ENCODE results near the gene GRHL1. TPM values are rescaled to one million over a fixed set of nuclear protein-coding genes. Genes with fewer than 3 reads are reported as not detected.
"Not testable (repeated sequence)": the region's sequence is repeated elsewhere in the genome, so short reads cannot be mapped to it uniquely, and the experiment has no call there.

GRHL1 gene
- total and polyA plus RNA-seq, 12 donors, result 0.57 to 2.6 (median 1.2) TPM; not detected in 1

DNA sequence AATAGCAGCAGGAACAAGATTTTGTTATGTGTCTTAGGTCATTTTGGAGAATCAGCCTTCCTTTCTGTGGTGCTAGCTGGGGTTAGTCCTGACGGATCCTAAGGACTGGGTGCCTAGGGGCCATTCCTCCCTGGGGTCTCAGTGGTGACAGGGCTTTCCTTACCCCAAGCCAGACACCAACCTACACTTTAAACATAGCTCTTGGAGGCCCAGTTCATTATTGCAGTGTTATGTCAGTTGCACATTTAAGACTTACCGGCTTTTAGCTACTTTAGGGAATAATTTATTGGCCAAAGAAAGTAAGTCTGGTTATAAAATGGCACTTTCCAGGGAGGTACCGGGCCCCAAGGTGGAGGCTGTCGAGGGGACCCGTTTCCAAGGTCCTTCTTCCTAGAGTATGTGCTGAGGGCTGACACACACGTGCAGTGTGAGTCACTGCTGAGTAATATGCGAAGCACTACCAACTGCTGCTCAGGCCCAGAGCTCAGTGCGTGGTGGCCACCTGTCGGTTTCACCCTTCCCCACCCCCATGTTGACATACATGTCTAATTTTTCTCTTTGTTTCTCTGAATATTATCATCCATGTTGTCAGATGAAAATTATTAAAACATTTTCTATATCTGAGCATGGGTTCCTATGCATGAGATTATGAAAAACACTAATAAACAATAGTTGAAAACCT is 37.0 kb upstream of the GRHL1 start:
- Histone ChIP-seq H3K9me3 (replicated peaks in 1 of 3) (no peaks in the 10 kb centered on the region), H3K4me3 (no peak overlapping the region), H3K4me1 (replicated peaks in 1 of 2) (no peaks in the 10 kb centered on the region), H3K36me3 (replicated peaks in 1 of 2) (no peaks in the 10 kb centered on the region), H3K27ac (peak overlapping the region in 1 of 5 donors; percentile 63), H3K27me3 (no peaks in the 10 kb centered on the region)
- peak; percentile 72 to 91 (median 82) for DNase-seq
- intact Hi-C loops (cut with DNase I), result no loop called here
- WGBS, 4 donors, result 53 to 67% (median 59%) methylated on average over 8 to 9 of the region's 9 CpGs
- peak in 1 of 2 donors; percentile 29 for TF ChIP-seq POLR2A (IDR thresholded peaks at IDR 0.05)
- TF ChIP-seq, protein P1, sequence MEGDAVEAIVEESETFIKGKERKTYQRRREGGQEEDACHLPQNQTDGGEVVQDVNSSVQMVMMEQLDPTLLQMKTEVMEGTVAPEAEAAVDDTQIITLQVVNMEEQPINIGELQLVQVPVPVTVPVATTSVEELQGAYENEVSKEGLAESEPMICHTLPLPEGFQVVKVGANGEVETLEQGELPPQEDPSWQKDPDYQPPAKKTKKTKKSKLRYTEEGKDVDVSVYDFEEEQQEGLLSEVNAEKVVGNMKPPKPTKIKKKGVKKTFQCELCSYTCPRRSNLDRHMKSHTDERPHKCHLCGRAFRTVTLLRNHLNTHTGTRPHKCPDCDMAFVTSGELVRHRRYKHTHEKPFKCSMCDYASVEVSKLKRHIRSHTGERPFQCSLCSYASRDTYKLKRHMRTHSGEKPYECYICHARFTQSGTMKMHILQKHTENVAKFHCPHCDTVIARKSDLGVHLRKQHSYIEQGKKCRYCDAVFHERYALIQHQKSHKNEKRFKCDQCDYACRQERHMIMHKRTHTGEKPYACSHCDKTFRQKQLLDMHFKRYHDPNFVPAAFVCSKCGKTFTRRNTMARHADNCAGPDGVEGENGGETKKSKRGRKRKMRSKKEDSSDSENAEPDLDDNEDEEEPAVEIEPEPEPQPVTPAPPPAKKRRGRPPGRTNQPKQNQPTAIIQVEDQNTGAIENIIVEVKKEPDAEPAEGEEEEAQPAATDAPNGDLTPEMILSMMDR (IDR thresholded peaks at IDR 0.05), result peak in 5 of 6 experiments; percentile 30 to 48 (median 34)

DNA sequence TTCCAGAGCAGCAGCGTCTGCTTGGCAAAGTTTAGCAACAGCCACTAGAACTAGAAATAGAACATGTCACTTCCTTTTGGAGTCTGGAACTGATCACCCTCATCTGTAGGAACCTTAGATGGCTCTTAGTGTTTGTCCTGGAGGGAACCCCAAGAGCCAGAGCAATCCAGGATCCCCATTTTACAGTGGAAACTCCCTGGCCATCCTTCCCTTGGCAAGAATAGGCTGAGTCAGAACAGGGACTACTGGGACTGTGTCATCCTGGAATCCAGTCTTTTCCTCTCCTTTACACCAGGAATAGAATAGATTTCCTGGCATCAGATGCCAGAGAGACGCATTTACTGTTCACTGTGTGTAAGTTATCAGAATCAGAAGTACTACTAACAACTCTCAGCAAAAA is 33.2 kb upstream of the GRHL1 start:
- H3K9me3 ChIP-seq (replicated peaks in 1 of 3), result no peaks in the 10 kb centered on the region
- peak overlapping the region in 1 of 5 donors; percentile 53 for H3K27ac ChIP-seq
- H3K27me3 ChIP-seq, result no peaks in the 10 kb centered on the region
- H3K4me1 ChIP-seq (replicated peaks in 1 of 2), result no peaks in the 10 kb centered on the region
- peaks cover 0 to 6% of the 10 kb centered on the region in 2 donors for H3K36me3 ChIP-seq (replicated peaks in 1 of 2)
- DNase-seq, result no peak
- H3K4me3 ChIP-seq, result no peak overlapping the region
- intact Hi-C loops (cut with DNase I), result no loop called here
- 51 to 78% (median 64%) methylated on average over 2 of the region's 2 CpGs for WGBS, 4 donors
- TF ChIP-seq, protein P1 (IDR thresholded peaks at IDR 0.05), result no peak
- TF ChIP-seq POLR2A (IDR thresholded peaks at IDR 0.05), result no peak

DNA sequence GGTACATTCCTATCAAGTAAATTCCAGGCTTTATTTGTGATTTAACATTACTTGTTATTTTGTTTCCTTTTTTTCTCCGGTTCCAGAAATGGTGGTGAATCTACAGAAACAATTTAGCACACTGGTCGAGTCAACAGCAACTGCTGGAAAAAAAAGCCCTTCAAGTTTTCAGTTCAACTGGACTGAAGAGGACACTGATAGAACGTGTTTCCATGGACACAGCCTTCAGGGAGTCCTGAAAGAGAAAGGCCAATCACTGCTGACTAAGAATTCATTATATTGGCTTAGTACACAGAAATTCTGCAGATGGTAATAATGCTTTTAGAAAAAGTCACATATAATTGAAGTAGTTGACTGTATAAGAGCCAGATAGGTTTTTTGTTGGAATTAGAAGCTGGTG is 32.0 kb upstream of the GRHL1 start:
- Histone ChIP-seq H3K36me3 (replicated peaks in 1 of 2) (peaks cover 0 to 6% of the 10 kb centered on the region in 2 donors), H3K9me3 (replicated peaks in 1 of 3) (no peaks in the 10 kb centered on the region), H3K27me3 (no peaks in the 10 kb centered on the region), H3K27ac (no peak overlapping the region), H3K4me1 (replicated peaks in 1 of 2) (no peaks in the 10 kb centered on the region), H3K4me3 (no peak overlapping the region)
- DNase-seq, result peak in 3 of 7 donors; percentile 25 to 32 (median 27)
- intact Hi-C loops (cut with DNase I), result no loop called here
- TF ChIP-seq, protein P1 (IDR thresholded peaks at IDR 0.05), result no peak
- no peak for TF ChIP-seq POLR2A (IDR thresholded peaks at IDR 0.05)
- WGBS, 4 donors, result 46 to 54% (median 50%) methylated on average over 3 of the region's 3 CpGs

DNA sequence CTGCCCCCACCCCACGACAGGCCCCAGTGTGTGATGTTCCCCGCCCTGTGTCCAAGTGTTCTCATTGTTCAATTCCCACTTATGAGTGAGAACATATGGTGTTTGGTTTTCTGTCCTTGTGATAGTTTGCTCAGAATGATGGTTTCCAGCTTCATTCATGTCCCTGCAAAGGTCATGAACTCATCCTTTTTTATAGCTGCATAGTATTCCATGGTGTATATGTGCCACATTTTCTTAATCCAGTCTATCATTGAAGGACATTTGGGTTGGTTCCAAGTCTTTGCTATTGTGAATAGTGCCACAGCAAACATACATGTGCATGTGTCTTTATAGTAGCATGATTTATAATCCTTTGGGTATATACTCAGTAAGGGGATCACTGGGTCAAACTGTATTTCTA is 24.5 kb upstream of the GRHL1 start:
- intact Hi-C loops (cut with DNase I); H3K4me3 ChIP-seq; H3K27me3 ChIP-seq; H3K9me3 ChIP-seq (replicated peaks in 1 of 3); H3K27ac ChIP-seq; H3K4me1 ChIP-seq (replicated peaks in 1 of 2); H3K36me3 ChIP-seq (replicated peaks in 1 of 2); DNase-seq: not testable (repeated sequence)
- 68 to 100% (median 82%) methylated on average over 2 of the region's 2 CpGs for WGBS, 4 donors

DNA sequence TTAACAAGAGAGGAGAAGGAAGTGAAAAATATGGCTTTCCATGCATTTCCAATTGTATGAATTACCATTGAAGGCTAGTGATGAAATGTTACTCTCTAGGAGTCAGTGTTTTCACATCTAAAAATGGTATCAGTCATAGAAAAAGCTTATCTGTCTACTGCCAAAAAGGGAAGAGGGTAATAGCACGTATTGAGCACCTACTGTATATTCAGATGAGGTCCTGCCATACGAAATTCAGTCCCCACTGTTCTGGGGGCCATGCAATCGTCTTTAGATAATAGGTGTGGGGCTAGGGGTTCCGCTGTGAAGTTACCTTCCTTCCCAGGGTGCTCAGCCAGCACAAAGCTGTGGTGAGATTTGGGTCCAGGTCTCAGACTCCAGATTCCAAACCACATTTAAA is 14.2 kb upstream of the GRHL1 start:
- Histone ChIP-seq H3K36me3 (replicated peaks in 1 of 2) (no peaks in the 10 kb centered on the region), H3K4me3 (no peak overlapping the region), H3K4me1 (replicated peaks in 1 of 2) (no peaks in the 10 kb centered on the region), H3K27me3 (no peaks in the 10 kb centered on the region), H3K27ac (no peak overlapping the region), H3K9me3 (replicated peaks in 1 of 3) (no peaks in the 10 kb centered on the region)
- intact Hi-C loops (cut with DNase I), result no loop called here
- DNase-seq, result no peak
- TF ChIP-seq, protein P1 (IDR thresholded peaks at IDR 0.05), result no peak
- no peak for TF ChIP-seq POLR2A (IDR thresholded peaks at IDR 0.05)
- WGBS, 4 donors, result 82 to 92% (median 86%) methylated on average over 4 of the region's 4 CpGs
